GM12872 (cell line): ENCODE results near the gene SUGCT.

Experiments
- TF ChIP-seq, protein P1 (sequence below): IDR thresholded peaks from 3 replicates; pipeline ENCODE4 v1.5.1; 2011; ENCODE audit warnings: low read depth, mild to moderate bottlenecking, low read length, moderate library complexity; ENCODE audit not compliant: insufficient read depth

SUGCT gene

DNA sequence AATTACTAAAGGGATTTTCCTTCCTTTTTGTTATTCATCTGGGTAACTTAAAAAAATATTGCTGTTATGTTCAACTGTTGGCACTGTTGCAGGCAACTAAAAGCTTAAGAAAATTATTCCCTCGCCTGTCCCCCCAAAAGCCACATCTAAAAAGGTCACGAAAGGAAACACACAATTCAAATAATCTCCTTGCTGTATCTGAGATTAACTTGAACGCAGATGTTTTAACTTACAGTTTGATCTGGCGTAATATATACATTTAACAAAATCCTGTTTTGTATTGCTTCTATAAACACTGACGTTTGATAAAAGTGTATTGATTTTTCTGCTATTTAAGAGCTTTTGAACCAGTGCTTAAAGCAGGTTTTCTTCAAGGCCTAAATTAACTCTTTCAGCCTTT lies 432.1 kb downstream of the SUGCT start:
- TF ChIP-seq, protein P1, sequence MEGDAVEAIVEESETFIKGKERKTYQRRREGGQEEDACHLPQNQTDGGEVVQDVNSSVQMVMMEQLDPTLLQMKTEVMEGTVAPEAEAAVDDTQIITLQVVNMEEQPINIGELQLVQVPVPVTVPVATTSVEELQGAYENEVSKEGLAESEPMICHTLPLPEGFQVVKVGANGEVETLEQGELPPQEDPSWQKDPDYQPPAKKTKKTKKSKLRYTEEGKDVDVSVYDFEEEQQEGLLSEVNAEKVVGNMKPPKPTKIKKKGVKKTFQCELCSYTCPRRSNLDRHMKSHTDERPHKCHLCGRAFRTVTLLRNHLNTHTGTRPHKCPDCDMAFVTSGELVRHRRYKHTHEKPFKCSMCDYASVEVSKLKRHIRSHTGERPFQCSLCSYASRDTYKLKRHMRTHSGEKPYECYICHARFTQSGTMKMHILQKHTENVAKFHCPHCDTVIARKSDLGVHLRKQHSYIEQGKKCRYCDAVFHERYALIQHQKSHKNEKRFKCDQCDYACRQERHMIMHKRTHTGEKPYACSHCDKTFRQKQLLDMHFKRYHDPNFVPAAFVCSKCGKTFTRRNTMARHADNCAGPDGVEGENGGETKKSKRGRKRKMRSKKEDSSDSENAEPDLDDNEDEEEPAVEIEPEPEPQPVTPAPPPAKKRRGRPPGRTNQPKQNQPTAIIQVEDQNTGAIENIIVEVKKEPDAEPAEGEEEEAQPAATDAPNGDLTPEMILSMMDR, result no peak

DNA sequence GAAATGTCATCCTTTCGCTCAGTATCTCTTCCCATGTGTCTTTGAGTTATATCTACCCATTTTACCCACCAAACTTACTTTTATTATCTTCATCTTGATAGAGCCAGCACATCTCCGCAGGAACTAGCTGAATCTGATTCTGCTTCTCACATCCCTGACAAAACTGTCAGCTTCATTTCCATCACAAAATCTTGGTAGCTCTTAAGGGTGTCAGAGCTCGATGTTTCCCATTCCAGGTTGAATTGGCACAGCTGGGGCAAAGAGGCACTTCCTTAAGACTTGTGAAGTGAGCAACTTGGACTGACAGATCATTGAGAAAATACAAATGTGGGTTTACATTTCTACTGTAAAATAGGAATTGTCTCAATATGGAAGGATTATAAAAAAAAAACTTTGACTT lies 434.5 kb downstream of the SUGCT start:
- TF ChIP-seq, protein P1, result no peak

GRCh38 chr7:40570223-40570622 lies 435.4 kb downstream of the SUGCT start:
- TF ChIP-seq, protein P1, result no peak

GRCh38 chr7:40571796-40572195 lies 437.0 kb downstream of the SUGCT start:
- TF ChIP-seq, protein P1, result no peak

GRCh38 chr7:40572810-40573465 lies 438.1 kb downstream of the SUGCT start:
- TF ChIP-seq, protein P1, result no peak

GRCh38 chr7:40579401-40579800 lies 444.6 kb downstream of the SUGCT start:
- TF ChIP-seq, protein P1, result no peak

DNA sequence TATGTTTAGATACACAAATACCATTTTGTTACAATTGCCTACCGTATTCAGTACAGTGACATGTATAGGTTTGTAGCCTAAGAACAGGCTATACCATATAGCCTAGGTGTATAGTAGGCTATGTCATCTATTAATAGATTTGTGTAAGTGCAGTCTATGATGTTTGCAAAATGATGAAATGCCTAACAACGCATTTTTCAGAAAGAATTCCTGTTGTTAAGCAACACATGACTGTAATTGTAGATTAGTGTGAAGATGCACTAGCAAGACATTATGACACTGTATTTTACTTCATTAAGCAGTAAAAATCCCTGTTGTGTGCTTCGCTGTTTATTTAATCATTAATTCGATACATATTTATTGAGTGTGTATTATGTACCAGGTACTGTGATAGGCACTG lies 446.0 kb downstream of the SUGCT start:
- TF ChIP-seq, protein P1, result no peak
